ENCODE results near the gene RBM19. TPM values are rescaled to one million over a fixed set of nuclear protein-coding genes. Genes with fewer than 3 reads are reported as not detected.

RBM19 gene
- total and polyA plus RNA-seq, 4 donors, result 14.6 to 33.6 (median 24.4) TPM

DNA sequence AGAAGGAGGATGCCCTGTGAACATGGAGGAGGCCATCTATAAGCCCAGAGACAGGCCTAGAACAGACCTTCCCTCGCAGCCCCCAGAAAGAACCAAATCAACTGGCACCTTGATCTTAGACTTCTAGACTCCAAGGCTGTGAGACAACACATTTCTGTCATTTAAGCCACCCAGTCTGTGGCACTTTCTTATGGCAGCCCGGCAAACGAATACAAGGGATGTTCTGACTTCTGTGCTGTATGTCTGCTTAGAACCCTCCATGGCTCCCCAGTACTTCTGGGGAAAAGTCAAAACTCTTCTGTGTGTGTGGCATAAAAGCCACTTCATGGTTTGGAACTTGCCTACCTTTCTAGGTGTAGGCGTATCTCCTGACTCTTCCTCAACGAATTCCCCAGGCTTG, 42.9 kb downstream of the RBM19 start:
- Histone ChIP-seq H3K27me3 (ENCODE audit: control insufficient read depth, insufficient read depth, low read length) (no peaks in the 10 kb centered on the region), H3K4me1 (ENCODE audit: control insufficient read depth, insufficient read depth, low read length) (peaks cover 3% of the 10 kb centered on the region), H3K27ac (ENCODE audit: low read depth, low read length) (no peak overlapping the region), H3K9me3 (ENCODE audit: control insufficient read depth, insufficient read depth, low read length) (no peaks in the 10 kb centered on the region), H3K4me3 (ENCODE audit: low read depth, low read length) (no peak overlapping the region), H3K36me3 (ENCODE audit: control insufficient read depth, insufficient read depth, low read length) (peaks cover 57% of the 10 kb centered on the region)
- no peak for DNase-seq (ENCODE audit: low read depth in 4 of 6, low spot score in 6 of 6)
- WGBS (ENCODE audit: insufficient coverage), result 99% methylated on average over 5 of the region's 5 CpGs

DNA sequence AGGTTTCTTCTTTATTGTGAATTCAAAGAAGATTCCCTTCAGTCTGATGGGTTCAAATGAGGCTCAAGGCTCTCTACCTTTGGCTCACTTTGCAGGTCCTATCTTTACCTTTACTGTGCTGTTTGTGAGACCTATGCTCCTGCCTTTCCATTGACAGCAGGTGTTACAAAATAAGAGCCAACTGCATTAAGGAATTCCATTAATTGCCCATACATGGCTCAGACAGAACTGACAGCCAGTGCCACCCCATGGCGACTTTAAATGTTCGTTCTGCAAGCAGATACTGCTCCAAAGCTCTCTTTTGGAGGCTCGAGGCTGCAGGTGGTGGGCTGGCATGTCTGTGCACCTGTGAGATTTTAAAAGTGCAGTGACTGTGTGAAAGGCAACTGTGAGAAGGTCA, 44.7 kb downstream of the RBM19 start:
- no peak overlapping the region for H3K27ac ChIP-seq (ENCODE audit: low read depth, low read length)
- DNase-seq (ENCODE audit: low read depth in 4 of 6, low spot score in 6 of 6), result peak in 2 of 6 donors; percentile 25 to 77
- no peak overlapping the region for H3K4me3 ChIP-seq (ENCODE audit: low read depth, low read length)
- no peaks in the 10 kb centered on the region for H3K27me3 ChIP-seq (ENCODE audit: control insufficient read depth, insufficient read depth, low read length)
- no peaks in the 10 kb centered on the region for H3K9me3 ChIP-seq (ENCODE audit: control insufficient read depth, insufficient read depth, low read length)
- H3K36me3 ChIP-seq (ENCODE audit: control insufficient read depth, insufficient read depth, low read length), result peaks cover 57% of the 10 kb centered on the region
- H3K4me1 ChIP-seq (ENCODE audit: control insufficient read depth, insufficient read depth, low read length), result peaks cover 3% of the 10 kb centered on the region
- WGBS (ENCODE audit: insufficient coverage), result 80% methylated on average over 1 of the region's 3 CpGs

DNA sequence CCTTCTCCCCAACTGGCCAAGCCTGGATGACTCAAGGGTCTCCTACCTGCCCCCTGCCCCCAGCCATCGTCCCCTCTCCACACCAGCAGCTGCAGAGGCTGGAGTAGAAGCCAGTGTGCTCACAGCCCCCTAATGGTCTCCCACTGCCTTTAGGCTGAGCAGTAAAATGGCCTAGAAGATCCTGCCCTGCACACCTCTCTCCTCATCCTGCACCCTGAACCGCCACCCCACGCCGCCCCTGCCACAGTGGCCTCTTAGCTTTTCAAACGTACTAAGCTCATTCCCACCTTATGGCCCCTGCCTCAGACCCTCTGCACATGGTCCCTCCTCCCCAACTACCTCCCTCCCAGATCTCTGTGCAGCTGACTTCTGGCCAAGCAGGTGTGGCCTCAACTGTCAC, 46.3 kb downstream of the RBM19 start:
- H3K9me3 ChIP-seq (ENCODE audit: control insufficient read depth, insufficient read depth, low read length), result no peaks in the 10 kb centered on the region
- DNase-seq (ENCODE audit: low read depth in 4 of 6, low spot score in 6 of 6), result no peak
- peaks cover 3% of the 10 kb centered on the region for H3K4me1 ChIP-seq (ENCODE audit: control insufficient read depth, insufficient read depth, low read length)
- no peak overlapping the region for H3K27ac ChIP-seq (ENCODE audit: low read depth, low read length)
- no peak overlapping the region for H3K4me3 ChIP-seq (ENCODE audit: low read depth, low read length)
- H3K27me3 ChIP-seq (ENCODE audit: control insufficient read depth, insufficient read depth, low read length), result no peaks in the 10 kb centered on the region
- peaks cover 53% of the 10 kb centered on the region for H3K36me3 ChIP-seq (ENCODE audit: control insufficient read depth, insufficient read depth, low read length)
- 88% methylated on average over 5 of the region's 5 CpGs for WGBS (ENCODE audit: insufficient coverage)

DNA sequence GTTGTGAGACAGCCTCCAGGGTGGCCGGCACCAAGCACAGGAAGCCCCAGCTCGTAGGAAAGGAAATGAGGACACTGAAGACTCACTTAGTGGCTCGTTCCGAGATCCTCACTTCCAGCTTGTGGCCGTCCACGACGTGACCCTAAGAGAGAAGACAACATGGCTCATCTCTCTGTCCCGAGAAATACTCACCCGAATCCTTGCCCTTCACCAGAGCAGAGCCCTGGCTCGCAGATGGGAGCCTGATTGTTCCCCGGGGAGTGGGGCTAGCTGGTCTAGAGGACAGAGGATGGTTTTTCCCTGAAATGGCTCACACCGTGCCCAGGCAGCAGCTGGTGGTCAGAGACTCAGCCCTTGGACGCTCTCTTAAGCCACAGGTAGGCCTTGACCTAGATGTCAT, 47.8 kb downstream of the RBM19 start:
- Histone ChIP-seq H3K27ac (ENCODE audit: low read depth, low read length) (no peak overlapping the region), H3K4me3 (ENCODE audit: low read depth, low read length) (no peak overlapping the region), H3K4me1 (ENCODE audit: control insufficient read depth, insufficient read depth, low read length) (peaks cover 3% of the 10 kb centered on the region), H3K27me3 (ENCODE audit: control insufficient read depth, insufficient read depth, low read length) (no peaks in the 10 kb centered on the region), H3K36me3 (ENCODE audit: control insufficient read depth, insufficient read depth, low read length) (peaks cover 54% of the 10 kb centered on the region), H3K9me3 (ENCODE audit: control insufficient read depth, insufficient read depth, low read length) (no peaks in the 10 kb centered on the region)
- WGBS (ENCODE audit: insufficient coverage), result 89% methylated on average over 13 of the region's 13 CpGs
- no peak for DNase-seq (ENCODE audit: low read depth in 4 of 6, low spot score in 6 of 6)

DNA sequence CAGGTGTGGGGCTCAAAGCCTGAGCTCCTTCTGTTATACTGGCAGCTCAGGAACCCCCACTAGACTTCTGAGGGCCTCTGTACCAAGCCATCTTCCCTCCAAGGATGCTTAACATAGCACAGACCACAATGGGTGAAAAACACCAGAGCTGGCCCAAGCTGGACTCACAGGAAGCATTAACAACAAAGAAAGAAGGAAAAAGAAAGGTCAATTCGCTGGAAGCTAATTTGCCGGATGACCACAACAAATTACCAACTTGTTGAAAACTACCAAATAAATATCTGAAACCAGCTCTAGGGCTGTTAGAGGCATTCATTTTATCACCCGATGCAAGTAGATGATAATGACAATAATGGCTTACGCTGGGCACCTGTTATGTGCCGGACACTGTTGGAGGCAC, 48.7 kb downstream of the RBM19 start:
- Histone ChIP-seq H3K27me3 (ENCODE audit: control insufficient read depth, insufficient read depth, low read length) (no peaks in the 10 kb centered on the region), H3K4me1 (ENCODE audit: control insufficient read depth, insufficient read depth, low read length) (peaks cover 6% of the 10 kb centered on the region), H3K9me3 (ENCODE audit: control insufficient read depth, insufficient read depth, low read length) (no peaks in the 10 kb centered on the region), H3K27ac (ENCODE audit: low read depth, low read length) (no peak overlapping the region), H3K36me3 (ENCODE audit: control insufficient read depth, insufficient read depth, low read length) (peaks cover 51% of the 10 kb centered on the region), H3K4me3 (ENCODE audit: low read depth, low read length) (no peak overlapping the region)
- DNase-seq (ENCODE audit: low read depth in 4 of 6, low spot score in 6 of 6), result no peak
- no CpG with 5 or more reads among the region's 5 CpGs for WGBS (ENCODE audit: insufficient coverage)

DNA sequence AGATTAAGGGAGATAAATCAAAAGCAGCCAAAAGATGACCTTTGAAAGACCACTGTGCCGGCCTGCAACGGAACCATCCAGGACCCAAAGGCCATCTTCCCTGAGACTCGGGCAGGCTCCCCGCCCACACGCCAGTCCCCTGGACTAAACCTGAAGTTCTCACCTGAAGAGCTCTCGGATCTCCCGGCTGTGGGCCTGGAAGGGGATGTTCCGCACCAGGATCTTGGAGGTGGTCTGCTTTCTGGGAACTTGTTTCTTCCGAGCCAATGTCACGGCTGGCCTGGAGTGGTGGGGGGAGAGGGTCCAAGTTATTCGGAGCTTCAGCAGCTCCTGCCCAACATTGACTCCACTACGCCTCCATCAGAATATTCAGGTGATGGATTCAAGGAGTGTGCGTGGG, 51.3 kb downstream of the RBM19 start:
- Histone ChIP-seq H3K4me3 (ENCODE audit: low read depth, low read length) (no peak overlapping the region), H3K36me3 (ENCODE audit: control insufficient read depth, insufficient read depth, low read length) (peaks cover 49% of the 10 kb centered on the region), H3K4me1 (ENCODE audit: control insufficient read depth, insufficient read depth, low read length) (peaks cover 7% of the 10 kb centered on the region), H3K27ac (ENCODE audit: low read depth, low read length) (no peak overlapping the region), H3K27me3 (ENCODE audit: control insufficient read depth, insufficient read depth, low read length) (no peaks in the 10 kb centered on the region), H3K9me3 (ENCODE audit: control insufficient read depth, insufficient read depth, low read length) (no peaks in the 10 kb centered on the region)
- no peak for DNase-seq (ENCODE audit: low read depth in 4 of 6, low spot score in 6 of 6)
- 97% methylated on average over 9 of the region's 13 CpGs for WGBS (ENCODE audit: insufficient coverage)

DNA sequence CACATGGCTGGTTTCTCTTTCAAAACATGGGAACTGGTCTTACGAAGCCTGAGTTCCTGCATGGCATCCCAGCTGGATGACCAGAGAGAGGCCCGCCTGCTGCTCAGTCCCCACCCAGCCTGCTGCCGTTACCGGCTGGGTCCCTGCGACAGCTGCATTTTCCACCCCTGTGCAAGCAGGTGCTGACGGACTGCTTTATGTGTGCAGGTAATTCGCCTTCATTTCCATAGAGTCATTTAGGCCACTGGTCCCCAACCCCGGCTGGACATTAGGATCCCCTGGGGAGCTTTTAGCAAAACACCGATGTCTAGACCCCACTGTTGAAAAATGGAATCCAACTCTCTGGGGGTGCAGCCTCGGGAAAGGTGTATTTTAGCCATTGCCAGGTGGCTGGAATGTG, 51.9 kb downstream of the RBM19 start:
- Histone ChIP-seq H3K4me1 (ENCODE audit: control insufficient read depth, insufficient read depth, low read length) (peaks cover 7% of the 10 kb centered on the region), H3K4me3 (ENCODE audit: low read depth, low read length) (no peak overlapping the region), H3K27me3 (ENCODE audit: control insufficient read depth, insufficient read depth, low read length) (no peaks in the 10 kb centered on the region), H3K27ac (ENCODE audit: low read depth, low read length) (no peak overlapping the region), H3K36me3 (ENCODE audit: control insufficient read depth, insufficient read depth, low read length) (peaks cover 44% of the 10 kb centered on the region), H3K9me3 (ENCODE audit: control insufficient read depth, insufficient read depth, low read length) (no peaks in the 10 kb centered on the region)
- no peak for DNase-seq (ENCODE audit: low read depth in 4 of 6, low spot score in 6 of 6)
- WGBS (ENCODE audit: insufficient coverage), result 81% methylated on average over 10 of the region's 10 CpGs

DNA sequence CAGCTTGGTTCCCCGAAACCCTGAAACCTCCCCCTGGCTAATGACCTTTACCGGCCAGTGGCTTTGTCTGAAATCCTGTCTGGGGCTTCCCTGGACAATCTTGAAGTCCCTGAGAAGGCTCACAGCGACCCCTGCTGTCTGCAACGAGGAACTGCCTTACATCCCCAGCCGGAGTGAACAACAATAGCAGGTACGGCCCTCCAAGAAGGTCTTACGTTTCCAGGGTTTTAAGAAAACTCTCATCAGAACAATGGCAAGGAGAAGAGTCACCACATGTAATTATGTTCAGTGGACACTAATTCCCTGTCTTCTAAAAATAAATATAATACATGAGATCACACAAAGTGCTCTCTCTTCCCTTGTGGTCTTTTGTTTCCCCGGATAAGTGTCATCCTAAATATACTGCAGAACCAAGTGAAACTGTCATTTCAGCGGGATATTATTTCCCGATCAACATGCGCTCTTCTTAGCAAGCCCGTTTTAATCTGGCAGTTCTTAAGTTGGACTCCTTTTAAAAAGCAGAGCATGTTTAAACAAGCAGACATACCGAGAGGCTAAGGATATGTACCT, 53.3 kb downstream of the RBM19 start:
- Histone ChIP-seq H3K36me3 (ENCODE audit: control insufficient read depth, insufficient read depth, low read length) (peaks cover 42% of the 10 kb centered on the region), H3K27me3 (ENCODE audit: control insufficient read depth, insufficient read depth, low read length) (no peaks in the 10 kb centered on the region), H3K27ac (ENCODE audit: low read depth, low read length) (no peak overlapping the region), H3K4me3 (ENCODE audit: low read depth, low read length) (no peak overlapping the region), H3K9me3 (ENCODE audit: control insufficient read depth, insufficient read depth, low read length) (no peaks in the 10 kb centered on the region), H3K4me1 (ENCODE audit: control insufficient read depth, insufficient read depth, low read length) (peaks cover 7% of the 10 kb centered on the region)
- peak in 5 of 6 donors; percentile 73 to 97 (median 83) for DNase-seq (ENCODE audit: low read depth in 4 of 6, low spot score in 6 of 6)
- 33% methylated on average over 11 of the region's 13 CpGs for WGBS (ENCODE audit: insufficient coverage)

DNA sequence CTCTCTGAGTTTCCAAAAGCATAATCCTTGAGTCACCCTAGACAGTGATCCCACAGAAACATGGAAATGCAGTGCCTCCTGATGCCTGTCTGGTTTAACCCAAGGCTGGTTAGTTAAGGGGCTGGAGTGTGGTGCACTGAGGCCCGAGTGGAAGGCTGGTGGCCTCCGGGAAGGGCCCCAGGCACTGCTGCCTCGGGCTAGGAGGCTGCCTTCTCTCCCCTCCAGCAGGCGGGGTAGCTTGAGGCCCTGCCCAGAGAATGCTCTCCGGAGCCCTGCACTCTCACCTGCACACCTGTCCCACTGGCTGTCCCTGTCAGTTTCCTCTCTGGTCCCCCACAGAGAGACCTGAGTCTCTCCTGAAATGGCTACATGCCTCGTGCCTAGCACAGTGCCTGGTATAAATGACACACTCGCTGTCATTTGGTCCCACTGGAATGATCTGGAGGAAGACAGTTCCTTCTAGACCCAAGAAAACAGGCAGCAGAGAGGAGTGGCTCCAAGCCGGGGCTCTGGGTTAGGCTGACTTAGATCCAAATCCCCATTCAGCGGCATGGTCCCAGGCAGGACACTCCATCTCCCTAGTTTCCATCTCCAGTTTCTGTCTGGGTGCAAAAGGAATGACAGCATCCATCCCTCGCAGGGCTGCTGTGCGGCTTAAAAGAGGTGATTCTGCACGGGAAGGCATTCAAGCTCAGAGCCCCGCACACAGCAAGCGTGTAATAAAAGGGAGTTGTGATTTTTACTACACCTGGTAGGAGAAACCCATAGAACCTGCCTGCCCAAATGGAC, 54.0 kb downstream of the RBM19 start:
- 84% methylated on average over 12 of the region's 14 CpGs for WGBS (ENCODE audit: insufficient coverage)
- Histone ChIP-seq H3K27ac (ENCODE audit: low read depth, low read length) (no peak overlapping the region), H3K27me3 (ENCODE audit: control insufficient read depth, insufficient read depth, low read length) (no peaks in the 10 kb centered on the region), H3K4me1 (ENCODE audit: control insufficient read depth, insufficient read depth, low read length) (peaks cover 7% of the 10 kb centered on the region), H3K4me3 (ENCODE audit: low read depth, low read length) (no peak overlapping the region), H3K36me3 (ENCODE audit: control insufficient read depth, insufficient read depth, low read length) (peaks cover 42% of the 10 kb centered on the region), H3K9me3 (ENCODE audit: control insufficient read depth, insufficient read depth, low read length) (no peaks in the 10 kb centered on the region)
- no peak for DNase-seq (ENCODE audit: low read depth in 4 of 6, low spot score in 6 of 6)

DNA sequence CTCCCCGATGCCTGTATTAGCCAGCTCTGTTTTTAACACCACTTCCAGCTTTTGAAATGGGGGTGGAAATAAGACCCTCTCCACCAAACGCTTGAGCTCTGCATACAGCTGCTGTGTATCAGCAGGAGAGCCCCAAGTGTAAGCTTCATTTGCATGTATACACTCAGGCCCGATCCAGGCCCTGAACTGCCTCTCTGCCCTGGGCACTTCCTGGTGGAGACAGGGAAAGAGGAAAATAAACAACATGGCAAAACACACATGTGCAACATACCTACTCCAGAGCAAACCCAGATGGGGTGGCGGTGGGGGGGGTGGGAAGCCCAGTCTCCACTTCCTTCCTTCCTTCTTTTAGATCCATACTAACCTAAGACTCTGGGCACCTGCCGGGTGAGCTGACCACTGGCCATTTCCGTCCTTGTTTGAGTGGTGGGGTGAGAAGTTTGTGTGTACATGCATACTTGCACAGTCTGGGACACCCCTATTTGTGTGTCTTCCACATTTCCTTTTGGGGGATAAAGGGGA, 55.3 kb downstream of the RBM19 start:
- no peak overlapping the region for H3K27ac ChIP-seq (ENCODE audit: low read depth, low read length)
- H3K36me3 ChIP-seq (ENCODE audit: control insufficient read depth, insufficient read depth, low read length), result peaks cover 42% of the 10 kb centered on the region
- H3K4me1 ChIP-seq (ENCODE audit: control insufficient read depth, insufficient read depth, low read length), result peaks cover 7% of the 10 kb centered on the region
- DNase-seq (ENCODE audit: low read depth in 4 of 6, low spot score in 6 of 6), result no peak
- H3K4me3 ChIP-seq (ENCODE audit: low read depth, low read length), result no peak overlapping the region
- no peaks in the 10 kb centered on the region for H3K9me3 ChIP-seq (ENCODE audit: control insufficient read depth, insufficient read depth, low read length)
- 8% methylated on average over 2 of the region's 6 CpGs for WGBS (ENCODE audit: insufficient coverage)
- H3K27me3 ChIP-seq (ENCODE audit: control insufficient read depth, insufficient read depth, low read length), result no peaks in the 10 kb centered on the region

Measured in spinal cord (tissue), 10 donors.